NCI-H2227 treated with DMSO at 0.1 percent for 48 hours (cell line): ENCODE results near the gene NGEF.
"Not testable (repeated sequence)": the region's sequence is repeated elsewhere in the genome, so short reads cannot be mapped to it uniquely, and the experiment has no call there.

Source experiments
- DNase-seq: peaks from one replicate; lab custom pipeline; 2025; lab: John Stamatoyannopoulos, UW

The NGEF gene

DNA sequence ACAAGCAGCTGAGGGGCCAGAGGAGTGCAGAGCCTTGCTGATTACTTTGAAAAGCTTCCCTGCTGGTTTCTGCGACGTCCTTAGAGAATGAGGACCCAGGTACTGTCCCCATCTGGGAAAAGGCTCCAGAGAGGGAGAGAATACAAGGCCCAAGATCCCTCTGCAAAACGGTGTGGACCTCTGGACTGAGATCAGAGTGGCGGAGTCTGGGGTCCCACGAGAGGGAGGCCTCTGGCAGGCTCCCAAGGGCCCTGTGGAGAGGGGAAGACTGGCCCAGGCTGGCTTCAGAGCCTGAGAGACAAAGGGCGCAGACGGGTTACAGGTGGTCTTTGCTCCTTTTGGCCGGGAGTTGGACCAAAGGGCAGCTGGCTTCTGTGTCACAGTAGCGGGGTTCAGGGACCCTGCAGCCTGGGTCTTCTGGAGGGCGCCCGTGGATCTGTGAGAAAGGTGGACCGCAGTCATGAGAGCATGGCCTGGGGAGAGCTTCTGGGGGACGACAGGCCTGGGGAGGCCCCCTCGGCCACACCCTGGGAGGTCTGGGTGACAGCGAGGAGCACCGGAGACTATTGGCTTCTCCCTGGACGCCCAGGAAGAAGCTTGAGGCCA is 142.2 kb downstream of the NGEF start:
- no peak for DNase-seq

DNA sequence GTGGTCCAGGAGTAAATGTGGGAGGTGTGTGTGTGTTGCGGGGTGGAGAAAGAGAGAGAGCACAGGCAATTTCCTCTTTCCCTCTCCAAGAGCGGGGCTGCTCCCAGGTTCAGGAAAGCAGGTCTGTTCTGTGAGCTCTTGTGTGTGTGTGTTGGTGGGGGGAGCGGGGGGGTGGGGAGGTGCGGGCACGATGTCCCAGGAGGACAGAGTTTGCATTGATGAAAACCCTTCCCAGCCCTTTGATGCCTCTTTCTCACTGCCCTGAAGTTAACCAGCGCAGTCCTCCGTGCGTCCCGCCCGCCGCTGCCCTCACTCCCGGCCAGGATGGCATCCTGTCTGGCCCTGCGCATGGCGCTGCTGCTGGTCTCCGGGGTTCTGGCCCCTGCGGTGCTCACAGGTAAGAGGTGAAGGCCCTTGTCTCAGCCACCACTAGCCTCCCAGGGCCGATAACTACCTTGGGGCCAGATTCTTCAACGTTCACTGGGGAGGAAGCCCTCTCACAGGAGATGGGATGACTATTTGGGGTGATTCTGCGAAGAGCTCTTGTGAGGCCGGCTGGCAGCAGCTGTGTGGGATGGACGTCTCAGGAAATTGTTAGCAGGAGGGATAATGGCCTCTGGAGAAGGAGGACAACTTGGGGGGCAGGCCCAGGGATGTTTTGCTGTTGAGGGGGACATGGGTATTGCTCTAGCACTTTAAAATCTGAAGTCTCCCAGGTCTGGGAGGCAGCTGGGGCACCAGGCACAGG is 142.9 kb downstream of the NGEF start, which contains the start of gene SNORC:
Gene SNORC, plus strand, starts transcription at position 247 of the 748 bp plus-strand sequence. Its CDS starts 78 bp downstream, at position 325.
- no peak for DNase-seq

DNA sequence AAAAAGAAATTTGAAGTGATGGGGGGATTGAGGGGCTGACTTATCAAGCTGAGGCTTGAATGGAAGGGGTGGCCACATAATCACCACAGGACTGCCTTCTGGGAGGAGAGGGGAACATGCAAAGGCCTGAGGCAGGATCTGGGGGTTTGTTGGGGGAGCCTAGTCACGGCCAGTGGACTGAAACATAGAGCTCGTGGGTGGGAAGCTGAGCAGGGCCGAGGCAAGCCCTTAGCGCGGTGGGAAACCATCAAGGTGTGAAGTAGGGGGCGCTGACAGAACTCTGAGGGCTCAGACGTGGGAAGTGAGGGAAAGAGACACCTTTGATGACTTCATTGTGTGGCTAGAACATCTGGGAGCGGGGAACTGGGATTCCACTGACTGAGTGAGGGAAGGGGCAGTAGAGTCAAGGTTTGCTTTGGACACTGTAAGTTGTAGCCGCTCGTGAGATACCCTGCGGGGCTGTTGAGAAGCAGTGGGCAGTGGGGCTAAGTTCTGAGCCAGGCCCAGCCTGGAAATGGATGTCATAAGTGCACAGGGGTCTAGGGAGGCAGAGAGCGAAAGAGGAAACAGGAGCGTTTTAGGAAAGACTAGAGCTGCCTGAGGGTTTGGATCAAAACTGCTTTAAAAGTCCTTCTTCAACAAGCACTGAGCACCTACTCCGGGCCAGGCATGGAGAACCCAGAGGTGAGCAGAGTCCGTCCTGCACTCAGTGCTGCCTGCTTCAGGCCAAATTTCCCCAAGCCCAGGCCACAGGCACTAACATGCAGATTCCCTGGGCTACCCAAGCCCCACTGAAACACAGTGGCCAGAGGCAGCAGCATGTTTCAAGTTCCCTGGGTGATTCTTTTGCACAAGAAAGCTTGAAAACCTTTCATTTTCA is 143.7 kb downstream of the NGEF start:
- no peak for DNase-seq

DNA sequence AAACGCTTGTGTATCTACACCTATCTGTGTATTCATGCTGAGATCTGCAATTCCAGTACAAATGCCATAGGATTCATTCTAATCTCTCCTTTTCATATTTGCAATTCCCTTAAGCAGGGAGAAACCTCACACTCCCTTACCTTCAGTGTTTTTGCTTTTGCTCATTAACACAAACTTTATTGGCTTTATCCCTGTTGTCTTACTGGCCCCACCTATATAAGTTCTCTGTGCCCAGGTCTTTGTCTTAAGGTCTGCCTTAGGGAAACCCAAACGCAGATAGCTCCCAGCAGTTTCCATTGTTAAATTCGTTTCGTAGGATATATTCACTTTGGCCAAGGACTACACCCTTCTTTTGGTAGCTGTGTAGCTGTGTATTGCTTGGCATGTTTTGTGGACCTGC is 147.0 kb downstream of the NGEF start:
- no peak for DNase-seq

DNA sequence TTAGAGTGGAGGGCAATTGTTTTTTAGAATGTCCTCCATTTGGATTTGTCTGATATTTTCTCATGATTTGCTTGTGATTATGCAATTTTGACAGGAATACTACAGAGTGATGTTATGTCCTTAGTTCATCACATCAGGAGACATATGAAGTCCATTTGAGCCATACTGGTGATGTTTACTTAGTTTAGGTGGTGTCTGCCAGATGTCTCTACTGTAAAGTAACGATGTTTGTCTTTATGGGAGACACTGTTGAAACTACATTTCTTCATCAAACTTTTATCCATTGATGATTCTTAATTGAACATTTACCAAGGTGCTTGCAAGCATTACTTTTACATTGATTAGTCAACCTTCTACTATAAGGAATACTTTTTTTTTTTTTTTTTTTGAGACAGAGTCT is 147.9 kb downstream of the NGEF start:
- no peak for DNase-seq

DNA sequence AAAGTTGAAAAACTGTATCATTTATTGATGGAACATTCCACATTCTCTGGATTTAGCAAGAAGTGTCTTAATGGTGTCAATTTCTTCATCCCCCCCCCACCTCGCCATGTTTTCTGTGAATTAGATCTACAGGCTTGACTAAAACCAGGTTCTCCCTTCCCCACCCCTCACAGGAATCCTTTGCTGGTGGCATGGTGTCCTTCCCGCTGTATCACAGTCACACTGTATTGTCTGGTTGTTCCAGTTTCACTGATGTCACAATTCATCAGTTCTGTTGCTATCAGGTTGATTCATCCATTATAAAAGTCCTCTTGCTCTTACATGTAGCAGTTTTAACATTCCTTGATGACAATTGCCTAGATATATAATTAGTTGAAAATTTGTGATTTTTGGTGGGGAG is 149.1 kb downstream of the NGEF start:
- no peak for DNase-seq

DNA sequence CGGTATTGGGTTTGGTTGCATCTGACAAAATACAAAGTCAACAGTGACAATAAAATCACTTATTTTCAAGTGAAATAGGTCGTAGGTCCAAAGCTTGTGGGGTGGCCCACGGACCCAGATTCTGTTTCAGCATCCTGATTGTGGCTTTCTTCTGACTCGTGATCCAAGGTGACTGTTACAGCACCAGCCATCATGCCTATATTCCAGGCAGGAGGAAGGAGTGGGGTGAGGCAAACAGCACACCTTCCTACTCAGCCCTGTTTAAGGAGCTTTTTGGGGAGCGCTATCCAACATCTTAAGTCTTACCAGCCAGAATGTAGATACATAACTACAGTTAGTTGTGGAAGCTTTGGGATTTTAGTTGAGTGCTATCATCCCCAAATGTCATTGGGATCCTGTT is 151.7 kb downstream of the NGEF start:
- DNase-seq = no peak

DNA sequence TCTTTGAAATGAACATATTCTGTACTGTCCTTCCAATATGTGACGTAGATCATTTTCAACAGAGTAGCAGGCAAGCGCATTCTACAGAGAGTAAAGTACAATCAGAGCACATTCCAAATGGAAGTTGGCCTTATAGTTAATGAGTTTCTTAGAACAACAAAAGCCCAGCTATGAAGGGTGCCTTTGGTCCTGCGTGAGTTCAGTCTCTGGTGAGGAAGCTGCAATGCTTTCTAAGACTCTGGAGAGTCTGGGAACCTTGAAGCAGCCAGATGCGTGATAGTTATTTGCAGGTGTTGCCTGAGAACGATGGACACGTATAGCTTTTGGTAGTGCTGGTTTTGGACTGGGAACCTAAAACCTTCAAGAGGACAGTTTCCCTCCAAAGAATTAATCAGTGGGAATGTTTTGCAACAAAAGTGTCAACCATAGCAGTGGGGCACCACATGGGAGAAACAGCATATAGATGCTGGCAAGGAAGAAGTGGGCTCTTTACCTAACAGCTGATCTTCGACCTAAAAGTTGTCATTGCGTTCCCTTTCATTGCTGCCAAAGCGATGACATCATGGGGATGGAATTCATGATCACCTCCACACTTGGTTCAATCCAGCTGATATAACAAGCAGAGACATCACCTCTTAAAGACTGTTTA is 152.3 kb downstream of the NGEF start:
- DNase-seq = no peak

DNA sequence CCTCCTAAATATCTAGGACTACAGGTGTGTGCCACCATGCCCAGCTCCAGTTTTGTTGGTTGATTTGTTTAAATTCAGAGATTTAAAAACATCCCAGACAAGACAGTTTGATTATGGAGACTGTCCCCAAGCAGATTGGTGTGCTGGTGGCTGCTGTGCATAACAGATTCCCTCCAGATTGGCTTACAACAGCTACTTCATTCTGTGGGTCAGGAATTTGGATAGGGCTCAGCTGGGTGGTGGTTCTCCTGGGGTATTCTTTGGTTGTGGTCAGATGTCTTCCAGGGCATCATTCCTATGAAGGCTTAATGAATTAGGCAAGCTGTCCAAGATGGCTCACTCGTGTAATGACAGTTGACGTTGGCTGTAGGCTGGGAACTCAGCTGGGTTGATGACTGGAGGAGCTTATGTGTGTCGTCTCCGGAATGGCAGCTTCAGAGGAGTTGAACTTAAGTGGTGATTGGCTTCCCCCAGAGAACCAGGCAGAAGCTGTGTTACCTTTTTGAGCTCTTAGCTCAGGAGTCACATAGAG is 153.6 kb downstream of the NGEF start:
- DNase-seq = no peak

DNA sequence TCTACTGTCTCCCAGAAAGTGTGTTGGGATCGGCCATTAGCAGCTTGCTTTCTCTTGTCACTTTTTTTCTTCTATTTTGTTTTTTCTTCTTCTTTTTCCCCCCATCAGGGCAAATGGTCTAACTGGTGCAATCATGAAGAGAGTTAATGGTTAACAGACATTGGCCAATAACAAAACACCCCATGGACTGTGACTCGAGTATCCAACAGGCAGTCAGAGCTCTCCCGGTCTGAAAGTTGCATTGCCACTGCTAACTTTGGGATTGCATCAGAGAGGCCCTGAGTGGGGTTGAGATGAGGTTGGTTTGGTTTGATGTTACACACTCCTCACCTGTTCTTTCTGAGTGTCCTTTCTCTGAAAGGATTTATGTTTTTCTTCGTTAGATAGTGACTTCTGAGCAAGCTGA is 155.9 kb downstream of the NGEF start:
- DNase-seq = no peak

DNA sequence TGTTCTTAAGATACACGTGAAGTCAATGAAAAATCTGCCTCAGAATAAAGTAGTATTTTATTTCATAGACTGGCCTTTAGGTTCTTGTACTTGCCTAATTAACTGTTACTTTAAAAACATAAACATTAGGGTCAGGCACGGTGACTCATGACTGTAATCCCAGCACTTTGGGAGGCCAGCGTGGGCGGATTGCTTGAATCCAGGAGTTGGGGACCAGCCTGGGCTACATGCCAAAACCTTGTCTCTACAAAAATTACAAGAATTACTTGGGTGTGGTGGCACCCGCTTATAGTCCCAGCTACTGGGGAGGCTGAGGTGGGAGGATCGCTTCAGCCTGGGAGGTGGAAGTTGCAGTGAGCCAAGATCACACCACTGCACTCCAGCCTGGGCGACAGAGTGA is 159.0 kb downstream of the NGEF start:
- no peak for DNase-seq

DNA sequence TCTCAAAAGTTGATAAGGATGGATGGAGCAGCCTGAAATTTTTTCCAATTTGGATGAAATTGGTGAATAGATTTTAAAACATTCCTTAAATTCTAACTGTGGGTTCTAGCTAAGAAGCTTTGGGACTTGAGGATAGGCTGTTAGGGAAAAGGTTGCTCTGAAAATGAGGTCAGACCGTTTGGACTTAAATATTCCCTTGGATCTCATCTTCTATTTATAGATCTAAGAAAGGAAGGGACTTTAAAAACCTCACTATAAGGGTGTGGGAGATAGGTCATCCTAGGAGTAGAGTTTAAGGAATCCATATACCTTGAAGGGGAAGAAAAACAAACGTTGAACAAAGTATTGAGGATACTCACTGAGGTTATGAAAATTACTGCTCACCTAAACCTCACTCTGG is 160.4 kb downstream of the NGEF start:
- no peak for DNase-seq

DNA sequence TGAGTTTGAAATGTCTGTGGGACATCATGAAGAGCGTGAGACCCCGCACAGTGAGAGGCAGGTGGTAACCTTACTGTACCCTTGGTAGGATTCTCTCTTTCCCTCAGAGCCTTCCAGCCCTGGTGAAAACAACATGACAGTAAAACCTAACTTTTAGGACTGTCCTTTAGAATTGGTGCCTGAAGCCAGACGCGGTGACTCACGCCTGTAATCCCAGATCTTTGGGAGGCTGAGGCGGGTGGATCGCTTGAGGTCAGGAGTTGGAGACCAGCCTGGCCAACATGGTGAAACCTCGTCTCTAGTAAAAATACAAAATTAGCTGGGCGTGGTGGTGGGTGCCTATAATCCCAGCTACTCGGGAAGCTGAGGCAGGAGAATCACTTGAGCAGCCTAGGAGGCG is 161.0 kb downstream of the NGEF start:
- not testable (repeated sequence) for DNase-seq

DNA sequence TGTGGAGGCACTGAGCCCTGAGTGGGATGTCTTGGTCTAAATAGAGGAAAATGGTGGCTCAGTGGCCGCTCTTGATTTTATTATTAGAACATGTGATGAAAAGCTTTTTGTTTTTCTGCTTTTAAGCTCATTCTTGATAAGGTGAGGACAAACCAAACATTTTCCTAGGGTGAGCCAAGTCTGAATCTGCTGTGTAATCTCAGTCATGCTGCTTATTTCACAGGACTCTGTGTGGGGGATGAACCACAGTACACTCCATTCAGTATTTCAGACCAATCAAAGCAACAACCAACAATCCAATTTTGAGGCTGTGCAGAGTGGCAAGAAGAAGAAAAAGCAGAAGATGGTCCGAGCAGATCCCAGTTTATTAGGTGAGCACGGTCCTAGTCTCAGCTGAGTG is 163.0 kb downstream of the NGEF start:
- no peak for DNase-seq

DNA sequence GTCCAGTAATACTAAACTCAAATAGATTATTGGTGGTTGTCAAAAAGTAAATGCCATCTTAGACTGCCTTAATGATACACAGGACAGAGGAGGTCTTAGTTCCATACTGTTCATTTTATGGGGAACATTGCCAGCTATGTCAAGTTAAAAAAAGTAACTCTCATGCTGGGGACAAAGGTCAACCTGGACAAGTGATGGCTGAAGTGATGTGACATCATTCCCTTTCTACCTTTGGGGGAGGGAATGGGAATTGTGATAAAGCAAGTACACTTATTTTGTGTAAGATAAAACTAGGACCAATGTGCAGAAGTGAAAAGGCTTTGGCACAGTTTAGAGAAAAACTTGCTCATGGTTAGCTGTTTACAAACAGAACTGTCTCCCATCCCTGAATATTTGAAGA is 167.0 kb downstream of the NGEF start:
- DNase-seq = no peak

DNA sequence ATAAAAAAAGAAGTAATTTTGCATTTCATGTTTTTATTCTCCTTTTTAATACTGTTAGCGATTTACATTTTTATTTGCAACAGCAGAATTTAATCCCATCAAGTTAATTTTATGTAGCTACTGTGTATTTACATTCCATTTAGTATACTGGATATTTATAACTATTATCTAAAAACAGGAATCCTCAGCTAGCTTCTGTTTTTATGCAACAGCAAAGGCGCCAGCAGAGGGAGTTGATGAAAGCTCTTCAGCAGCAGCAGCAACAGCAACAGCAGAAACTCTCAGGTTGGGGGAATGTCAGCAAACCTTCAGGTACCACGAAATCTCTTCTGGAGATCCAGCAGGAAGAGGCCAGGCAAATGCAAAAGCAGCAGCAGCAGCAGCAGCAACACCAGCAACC is 169.2 kb downstream of the NGEF start:
- DNase-seq = no peak

DNA sequence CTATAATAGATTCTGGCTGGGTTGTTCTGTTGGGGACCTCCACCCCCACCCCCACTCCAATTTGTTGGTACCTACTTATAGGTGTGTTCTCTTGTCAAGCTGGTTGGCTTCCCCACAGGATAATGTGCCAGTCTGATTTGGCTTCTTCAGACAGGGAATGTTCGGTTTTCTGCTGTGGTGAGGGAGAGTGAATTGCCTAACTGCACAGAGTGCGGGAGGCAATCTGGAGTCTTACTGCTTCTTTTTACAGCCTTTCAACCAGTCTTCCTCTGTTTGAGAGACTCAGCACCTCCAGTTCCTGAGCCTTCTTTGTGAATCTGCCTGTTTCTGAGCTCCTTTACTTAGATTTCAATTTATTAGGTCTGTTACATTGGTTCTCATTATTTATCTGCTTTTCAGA is 170.4 kb downstream of the NGEF start:
- DNase-seq = no peak

DNA sequence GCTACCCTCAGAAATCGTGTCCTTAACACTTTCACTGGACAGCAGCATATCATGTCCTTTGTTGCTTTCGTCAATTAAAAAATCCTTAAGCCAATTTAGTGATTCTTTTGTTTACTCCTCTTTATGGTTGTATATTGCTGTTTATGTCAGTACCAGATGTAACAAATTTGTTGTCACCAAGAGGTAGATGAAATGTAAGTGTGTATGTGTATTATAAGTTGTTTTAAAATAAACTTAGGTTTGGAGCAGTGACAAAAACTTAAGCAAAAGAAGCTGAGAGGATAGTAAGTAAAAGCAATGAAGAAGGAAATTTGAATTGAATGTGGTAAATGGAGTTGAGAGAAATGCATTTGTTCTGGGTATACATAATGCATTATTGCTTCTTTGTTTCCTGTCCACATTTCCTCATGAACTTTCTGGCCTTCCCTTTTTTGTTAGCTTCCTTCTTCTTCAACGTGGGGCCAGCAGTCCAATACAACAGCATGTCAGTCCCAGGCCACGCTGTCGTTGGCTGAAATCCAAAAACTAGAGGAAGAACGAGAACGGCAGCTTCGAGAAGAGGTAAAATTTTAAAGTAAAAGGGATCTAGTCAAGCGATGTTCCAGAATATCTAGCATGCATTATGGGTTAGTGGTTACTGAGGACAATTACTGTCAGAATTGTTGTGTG is 173.5 kb downstream of the NGEF start:
- no peak for DNase-seq

DNA sequence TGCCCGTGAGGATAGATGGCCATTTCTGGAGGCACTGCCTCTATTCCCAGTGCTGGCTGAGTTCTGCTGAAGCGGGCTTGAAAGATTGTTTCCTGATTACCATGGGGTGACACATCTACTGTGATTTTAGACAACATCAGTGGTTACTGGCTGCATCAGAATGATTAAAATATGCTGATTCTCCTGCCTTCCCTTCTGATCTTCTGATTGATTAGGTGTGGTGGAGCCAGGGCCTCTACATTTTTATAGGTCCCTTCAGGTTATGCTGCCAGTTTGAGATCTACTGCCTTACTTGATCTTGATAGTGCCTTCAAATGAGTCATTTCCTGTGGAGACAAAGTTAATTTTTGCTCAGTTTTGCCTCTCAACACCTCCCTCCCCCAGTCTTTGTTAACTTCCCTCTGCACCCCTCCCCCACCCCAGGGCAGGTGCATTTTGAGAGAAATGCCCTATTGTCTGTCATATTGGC is 174.6 kb downstream of the NGEF start:
- DNase-seq = no peak

DNA sequence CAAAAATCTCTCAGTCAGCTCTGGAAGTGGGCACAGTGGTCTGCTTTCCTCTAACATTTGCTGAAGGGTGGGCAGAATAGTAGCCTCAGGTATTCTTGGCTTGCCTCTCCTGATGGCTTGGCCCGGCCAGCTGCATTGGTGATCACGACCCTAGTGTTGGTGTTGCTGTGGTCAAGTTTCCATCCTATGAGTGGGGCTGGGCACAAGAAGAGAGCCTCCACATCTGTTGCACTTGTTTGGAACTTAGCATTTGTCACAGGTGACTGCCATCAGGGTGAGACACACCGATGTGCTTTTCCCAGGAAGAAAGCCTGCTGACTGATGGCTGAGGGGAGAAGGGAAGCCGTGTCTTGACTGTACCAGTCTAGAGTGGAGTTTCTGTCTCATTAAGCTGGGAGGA is 176.1 kb downstream of the NGEF start:
- DNase-seq = no peak

DNA sequence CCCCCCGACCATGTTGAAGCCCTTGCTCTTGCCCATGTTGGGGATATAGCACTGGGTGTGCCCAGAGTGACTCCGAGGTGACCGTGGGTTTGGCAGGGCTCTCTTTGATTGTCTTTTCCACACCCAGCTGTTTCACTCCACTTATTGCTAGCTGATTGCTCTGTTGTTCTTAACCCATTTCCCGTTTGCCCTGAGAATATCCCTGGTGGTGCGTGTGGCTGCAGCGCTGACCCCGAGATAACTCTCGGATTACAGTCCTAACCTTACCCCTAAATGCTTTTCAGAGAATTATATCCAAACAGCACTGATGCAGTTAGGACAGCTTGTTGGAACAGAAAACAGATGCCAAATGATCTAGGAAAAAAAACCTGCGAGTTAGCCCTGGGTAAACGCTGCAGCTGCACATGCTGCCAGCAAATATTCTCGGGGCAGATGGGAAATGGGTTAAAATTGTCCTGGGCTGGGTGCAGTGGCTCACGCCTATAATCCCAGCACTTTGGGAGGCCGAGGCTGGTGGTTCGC is 177.3 kb downstream of the NGEF start:
- DNase-seq = no peak
